Gastrocnemius medialis (tissue), 4 donors: ENCODE data around the gene EIF4E3. TPM values are rescaled to one million over a fixed set of nuclear protein-coding genes. Genes with fewer than 3 reads are reported as not detected.

ENCODE experiments used
- ATAC-seq, 2 donors: fragments of 150-250 bp; one replicate each; pipeline ENCODE4 v1.9.1; 2016
- DNase-seq, 2 donors: peaks; one replicate each; pipeline ENCODE4 v3.0.0-alpha.2; 2019
- H3K27ac ChIP-seq, 4 donors: fragments of 200-600 bp; sonication (generic); 1 replicate in 1 of 4; 2 replicates in 3 of 4; pipeline ENCODE4 v1.5.1; 2016 to 2018; ENCODE audit warnings: mild to moderate bottlenecking in 2 of 4, moderate library complexity in 1 of 4
- H3K27me3 ChIP-seq, 3 donors: fragments of 200-600 bp; sonication (generic) in 2 of 3; 1 replicate in 1 of 3; 2 replicates in 2 of 3; pipeline versions ENCODE4 v1.5.1 to v1.6.0; 2016 to 2019; ENCODE audit warnings: mild to moderate bottlenecking in 1 of 3, moderate library complexity in 1 of 3
- H3K36me3 ChIP-seq, 2 donors: fragments of 200-600 bp; sonication (generic) in 1 of 2; one replicate each; pipeline ENCODE4 v1.5.1; 2017 to 2018
- H3K4me1 ChIP-seq, 2 donors: fragments of 200-600 bp; sonication (generic) in 1 of 2; one replicate each; pipeline ENCODE4 v1.5.1; 2016 to 2017; ENCODE audit warnings: mild to moderate bottlenecking in 2 of 2
- H3K4me3 ChIP-seq, 4 donors: fragments of 200-600 bp; sonication (generic) in 3 of 4; 1 replicate in 1 of 4; 2 replicates in 3 of 4; pipeline ENCODE4 v1.5.1; 2016 to 2019; ENCODE audit warnings: mild to moderate bottlenecking in 2 of 4
- H3K9me3 ChIP-seq, 3 donors: fragments of 200-600 bp; sonication (generic) in 2 of 3; 1 replicate in 1 of 3; 2 replicates in 2 of 3; pipeline ENCODE4 v1.5.1; 2016 to 2019
- POLR2A ChIP-seq, 2 donors: fragments of 450-650 bp; IDR thresholded peaks; one replicate each; pipeline ENCODE4 v1.6.1; 2017; ENCODE audit warnings: antibody characterized with exemption in 2 of 2, mild to moderate bottlenecking in 2 of 2, moderate library complexity in 2 of 2
- in situ Hi-C, 4 donors: fragments of 200-750 bp; cut with MboI; loops; one replicate each; pipeline versions ENCODE4 v1.15.0 to v1.8.0; 2017; ENCODE audit warnings: low sequenced_read_pairs in 4 of 4
- intact Hi-C: fragments of 100-400 bp; cut with DNase I; formaldehyde crosslinking; loops from one replicate; pipeline ENCODE4 v1.15.1; 2023; ENCODE audit warnings: low total_unique reads
- total RNA-seq, 4 donors: library from RNA; depleted of rRNA; stranded (reverse); fragments of >200 nt; gene quantifications; one replicate each; pipeline versions ENCODE4 v1.1.0 to v1.2.3, GENCODE V29; 2016
- TF ChIP-seq, protein P1 (sequence below), 5 experiments: fragments of 450-650 bp in 3 of 5; fragments of 200-600 bp in 2 of 5; sonication (generic) in 2 of 5; IDR thresholded peaks in 4 of 5; conservative IDR thresholded peaks in 1 of 5; 1 replicate in 4 of 5; 2 replicates in 1 of 5; pipeline ENCODE4 v1.5.1; 2016 to 2019; ENCODE audit warnings: antibody characterized with exemption in 5 of 5, mild to moderate bottlenecking in 3 of 5, moderate library complexity in 3 of 5

EIF4E3 gene
- total RNA-seq, 4 donors from 2014 or later, result 25.0 to 51.0 (median 42.8) TPM

DNA sequence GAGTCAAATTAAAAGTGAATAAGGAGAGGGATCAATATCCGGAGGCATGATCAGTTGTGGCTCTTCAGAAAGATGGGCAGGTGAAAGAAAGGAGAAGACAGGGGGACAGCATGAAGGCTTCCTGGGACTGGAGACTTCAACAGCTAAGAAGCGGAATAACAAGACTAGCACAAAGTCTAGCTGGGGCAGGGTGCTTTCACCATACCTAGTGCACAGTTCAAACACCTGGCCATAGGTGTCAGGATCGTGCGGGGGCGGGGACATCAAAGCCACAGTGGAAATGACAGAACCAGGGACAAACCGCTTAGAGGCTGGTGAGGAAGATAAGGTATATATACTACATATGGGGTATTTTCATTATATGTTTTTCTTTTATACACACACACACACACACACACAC lies 75.4 kb downstream of the EIF4E3 start:
- Histone ChIP-seq H3K9me3 (no peaks in the 10 kb centered on the region), H3K27ac (no peak overlapping the region), H3K36me3 (no peaks in the 10 kb centered on the region), H3K4me1 (no peaks in the 10 kb centered on the region), H3K4me3 (no peak overlapping the region), H3K27me3 (no peaks in the 10 kb centered on the region)
- TF ChIP-seq POLR2A (IDR thresholded peaks at IDR 0.05), result no peak
- TF ChIP-seq, protein P1, sequence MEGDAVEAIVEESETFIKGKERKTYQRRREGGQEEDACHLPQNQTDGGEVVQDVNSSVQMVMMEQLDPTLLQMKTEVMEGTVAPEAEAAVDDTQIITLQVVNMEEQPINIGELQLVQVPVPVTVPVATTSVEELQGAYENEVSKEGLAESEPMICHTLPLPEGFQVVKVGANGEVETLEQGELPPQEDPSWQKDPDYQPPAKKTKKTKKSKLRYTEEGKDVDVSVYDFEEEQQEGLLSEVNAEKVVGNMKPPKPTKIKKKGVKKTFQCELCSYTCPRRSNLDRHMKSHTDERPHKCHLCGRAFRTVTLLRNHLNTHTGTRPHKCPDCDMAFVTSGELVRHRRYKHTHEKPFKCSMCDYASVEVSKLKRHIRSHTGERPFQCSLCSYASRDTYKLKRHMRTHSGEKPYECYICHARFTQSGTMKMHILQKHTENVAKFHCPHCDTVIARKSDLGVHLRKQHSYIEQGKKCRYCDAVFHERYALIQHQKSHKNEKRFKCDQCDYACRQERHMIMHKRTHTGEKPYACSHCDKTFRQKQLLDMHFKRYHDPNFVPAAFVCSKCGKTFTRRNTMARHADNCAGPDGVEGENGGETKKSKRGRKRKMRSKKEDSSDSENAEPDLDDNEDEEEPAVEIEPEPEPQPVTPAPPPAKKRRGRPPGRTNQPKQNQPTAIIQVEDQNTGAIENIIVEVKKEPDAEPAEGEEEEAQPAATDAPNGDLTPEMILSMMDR (IDR thresholded peaks at IDR 0.05 in 4 of 5, conservative IDR thresholded peaks at IDR 0.05 in 1 of 5), result no peak
- DNase-seq (no peak), ATAC-seq (no peak)
- intact Hi-C loops (loop anchor here (5.0 kb wide), 2 partner anchors 1097 to 1117 kb away; no protein-coding TSS in a partner anchor), in situ Hi-C loops (loop anchor here in 3 of 4 donors (5.0 to 25.0 kb wide), 4 partner anchors 1087 to 1587 kb away; no protein-coding TSS in a partner anchor)

DNA sequence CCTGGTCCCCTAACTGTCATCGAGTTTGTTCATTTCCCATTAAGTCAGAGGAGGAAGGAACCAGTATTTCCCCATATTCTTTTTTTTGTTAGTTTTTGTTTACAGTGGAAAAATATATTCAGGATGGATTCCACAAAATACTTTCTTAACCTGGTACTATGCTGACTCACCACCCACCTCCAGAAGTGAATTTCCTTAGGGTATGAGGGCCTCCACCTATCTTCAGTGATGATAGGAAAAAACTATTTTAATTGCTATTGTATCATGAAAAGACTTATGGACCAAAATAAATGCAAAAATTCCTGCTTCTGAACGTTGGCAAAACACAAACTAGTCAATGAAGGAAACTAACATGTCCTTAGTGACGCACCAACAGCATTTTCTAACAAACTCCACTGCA lies 77.5 kb downstream of the EIF4E3 start:
- Histone ChIP-seq H3K9me3 (no peaks in the 10 kb centered on the region), H3K36me3 (no peaks in the 10 kb centered on the region), H3K4me1 (no peaks in the 10 kb centered on the region), H3K4me3 (no peak overlapping the region), H3K27ac (no peak overlapping the region), H3K27me3 (no peaks in the 10 kb centered on the region)
- no peak for TF ChIP-seq POLR2A (IDR thresholded peaks at IDR 0.05)
- TF ChIP-seq, protein P1 (IDR thresholded peaks at IDR 0.05 in 4 of 5, conservative IDR thresholded peaks at IDR 0.05 in 1 of 5), result no peak
- intact Hi-C loops, result no loop called here
- in situ Hi-C loops, result no loop called here
- ATAC-seq (no peak), DNase-seq (no peak)

DNA sequence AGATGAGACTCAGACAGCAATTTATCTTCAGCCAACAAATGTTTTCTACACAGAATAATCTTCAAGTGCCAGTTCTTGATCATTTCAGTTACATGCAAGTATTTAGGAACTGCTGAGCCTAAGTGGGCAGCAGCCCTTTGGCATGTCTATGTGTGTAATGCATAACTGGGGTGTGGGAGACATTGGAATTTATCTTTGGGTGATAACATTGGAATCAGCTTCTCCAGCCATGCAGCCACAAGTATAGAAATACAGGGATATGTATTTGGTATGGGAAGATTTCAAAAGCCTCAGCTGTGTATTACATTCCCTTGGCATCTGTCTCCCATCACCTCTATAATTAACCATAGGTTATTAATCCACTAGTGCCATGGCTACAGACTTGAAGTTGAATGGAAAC lies 78.2 kb downstream of the EIF4E3 start:
- no peaks in the 10 kb centered on the region for H3K4me1 ChIP-seq
- in situ Hi-C loops (no loop called here), intact Hi-C loops (no loop called here)
- TF ChIP-seq, protein P1 (IDR thresholded peaks at IDR 0.05 in 4 of 5, conservative IDR thresholded peaks at IDR 0.05 in 1 of 5), result no peak
- TF ChIP-seq POLR2A (IDR thresholded peaks at IDR 0.05), result no peak
- ATAC-seq, result no peak
- no peak overlapping the region for H3K4me3 ChIP-seq
- no peak for DNase-seq
- H3K9me3 ChIP-seq, result no peaks in the 10 kb centered on the region
- H3K27me3 ChIP-seq, result no peaks in the 10 kb centered on the region
- no peaks in the 10 kb centered on the region for H3K36me3 ChIP-seq
- H3K27ac ChIP-seq, result no peak overlapping the region

DNA sequence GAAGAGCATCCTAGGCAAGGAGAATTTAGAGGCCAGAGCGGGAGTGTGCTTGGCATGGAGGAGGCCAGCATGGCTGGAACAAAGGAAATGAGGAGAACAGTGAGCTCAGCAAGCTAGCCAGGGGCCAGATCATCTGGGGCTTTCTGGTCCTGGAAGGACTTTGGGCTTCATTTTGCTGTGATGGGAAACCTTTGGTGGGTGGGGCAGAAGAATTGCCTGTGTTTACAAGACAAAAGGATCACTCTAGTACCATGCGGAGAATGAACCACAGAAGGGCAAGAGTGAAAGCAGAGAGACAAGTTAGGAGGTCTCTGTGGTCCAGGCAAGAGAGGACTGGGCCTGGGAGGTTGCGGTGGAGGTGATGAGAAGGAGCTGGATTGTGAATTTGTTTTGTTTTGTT lies 80.1 kb downstream of the EIF4E3 start:
- intact Hi-C loops, result no loop called here
- no peak for DNase-seq

More for the DNA sequence above, 80.1 kb downstream of the EIF4E3 start:
- in situ Hi-C loops, result no loop called here
- ATAC-seq, result no peak
- Histone ChIP-seq H3K4me3 (no peak overlapping the region), H3K27ac (no peak overlapping the region), H3K4me1 (no peaks in the 10 kb centered on the region), H3K9me3 (no peaks in the 10 kb centered on the region), H3K36me3 (no peaks in the 10 kb centered on the region), H3K27me3 (no peaks in the 10 kb centered on the region)
- no peak for TF ChIP-seq POLR2A (IDR thresholded peaks at IDR 0.05)
- TF ChIP-seq, protein P1 (IDR thresholded peaks at IDR 0.05 in 4 of 5, conservative IDR thresholded peaks at IDR 0.05 in 1 of 5), result no peak
